Astrocyte (in vitro differentiated cells and primary cell): ENCODE results near the gene NXNL1. TPM values are rescaled to one million over a fixed set of nuclear protein-coding genes. Genes with fewer than 3 reads are reported as not detected.

Experiments used
- DNase-seq: peaks from one replicate; pipeline ENCODE4 v3.0.0-alpha.2; 2010; ENCODE audit warnings: low read depth
- FAIRE-seq: peaks from 2 replicates; lab custom pipeline; 2011; peaks lifted over from hg19 to GRCh38; lab: Jason Lieb, UNC
- H2AFZ ChIP-seq: 2 replicates; pipeline ENCODE4 v1.6.0; 2012; ENCODE audit warnings: low read depth, low read length, inconsistent platforms
- H3K27ac ChIP-seq: 2 replicates; pipeline ENCODE4 v1.5.1; 2011; ENCODE audit warnings: low read depth, low read length, inconsistent platforms
- H3K27me3 ChIP-seq: 2 replicates; pipeline ENCODE4 v1.6.0; 2011; ENCODE audit warnings: low read length, inconsistent platforms; ENCODE audit not compliant: insufficient read depth
- H3K36me3 ChIP-seq: 2 replicates; pipeline ENCODE4 v1.5.1; 2011; ENCODE audit warnings: low read length, inconsistent platforms; ENCODE audit not compliant: insufficient read depth
- H3K4me1 ChIP-seq: 2 replicates; pipeline ENCODE4 v1.5.1; 2011; ENCODE audit warnings: low read length, inconsistent platforms; ENCODE audit not compliant: insufficient read depth
- H3K4me2 ChIP-seq: 2 replicates; pipeline ENCODE4 v1.6.0; 2012; ENCODE audit warnings: low read length, inconsistent platforms
- H3K4me3 ChIP-seq: 2 replicates; pipeline ENCODE4 v1.5.1; 2011; ENCODE audit warnings: low read depth, mild to moderate bottlenecking, low read length, inconsistent platforms; ENCODE audit not compliant: insufficient read depth
- H3K79me2 ChIP-seq: 2 replicates; pipeline ENCODE4 v1.6.0; 2012; ENCODE audit warnings: mild to moderate bottlenecking, low read length, inconsistent platforms; ENCODE audit not compliant: insufficient read depth
- H3K9ac ChIP-seq: 2 replicates; pipeline ENCODE4 v1.6.0; 2012; ENCODE audit warnings: mild to moderate bottlenecking, low read length, inconsistent platforms
- H3K9me3 ChIP-seq: 2 replicates; pipeline ENCODE4 v1.5.1; 2012; ENCODE audit warnings: low read depth, mild to moderate bottlenecking, low read length, inconsistent platforms; ENCODE audit not compliant: insufficient read depth
- H4K20me1 ChIP-seq: 2 replicates; pipeline ENCODE4 v1.6.0; 2012; ENCODE audit warnings: low read length, inconsistent platforms; ENCODE audit not compliant: insufficient read depth
- H3K27ac Mint-ChIP-seq: one replicate; pipeline ENCODE4 v1.8.0; 2021; ENCODE audit warnings: mild to moderate bottlenecking, mixed read lengths; ENCODE audit not compliant: unreplicated experiment
- H3K27me3 Mint-ChIP-seq: one replicate; pipeline ENCODE4 v1.8.0; 2021; ENCODE audit warnings: low read depth, mixed read lengths; ENCODE audit not compliant: unreplicated experiment
- H3K36me3 Mint-ChIP-seq: one replicate; pipeline ENCODE4 v1.8.0; 2021; ENCODE audit warnings: low read depth, mixed read lengths; ENCODE audit not compliant: unreplicated experiment
- H3K4me1 Mint-ChIP-seq: one replicate; pipeline ENCODE4 v1.8.0; 2021; ENCODE audit warnings: low read depth, mixed read lengths; ENCODE audit not compliant: unreplicated experiment
- H3K4me3 Mint-ChIP-seq: one replicate; pipeline ENCODE4 v1.8.0; 2021; ENCODE audit warnings: mild to moderate bottlenecking, moderate library complexity, mixed read lengths; ENCODE audit not compliant: unreplicated experiment
- H3K9me3 Mint-ChIP-seq: one replicate; pipeline ENCODE4 v1.8.0; 2021; ENCODE audit warnings: mild to moderate bottlenecking, mixed read lengths; ENCODE audit not compliant: unreplicated experiment
- CTCF ChIP-seq: IDR thresholded peaks from 2 replicates; pipeline ENCODE4 v1.5.1; 2011; ENCODE audit warnings: low read depth, mild to moderate bottlenecking, inconsistent platforms, low read length, moderate library complexity; ENCODE audit not compliant: insufficient read depth
- EZH2 ChIP-seq: IDR thresholded peaks from 2 replicates; pipeline ENCODE4 v1.6.1; 2012; ENCODE audit warnings: mild to moderate bottlenecking, low read length, inconsistent platforms; ENCODE audit not compliant: insufficient read depth
- total RNA-seq: library from RNA; stranded (reverse); gene quantifications from 2 replicates; pipeline ENCODE4 v1.2.1, GENCODE V29; 2021

Gene NXNL1
- total RNA-seq, 1 donor from 2014 or later, result not detected

DNA sequence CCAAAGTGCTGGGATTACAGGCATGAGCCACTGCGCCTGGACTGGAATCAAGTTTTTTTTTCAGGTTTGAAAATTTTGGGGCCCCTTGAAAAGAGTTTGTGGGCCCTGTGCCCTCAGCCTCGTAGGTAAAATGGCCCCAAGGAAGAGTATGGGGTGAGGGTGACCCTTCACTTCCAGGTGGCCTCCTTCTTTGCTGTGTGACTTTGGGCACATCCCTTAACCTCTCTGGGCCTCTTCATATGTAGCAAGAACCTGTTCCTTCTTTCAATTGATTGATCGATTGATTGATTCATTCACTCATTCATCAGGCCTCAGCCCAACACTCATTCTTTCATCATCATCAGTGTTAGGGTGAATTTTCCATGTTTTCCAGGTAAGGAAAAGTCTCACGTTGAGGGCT lies 8.9 kb downstream of the NXNL1 start:
- H3K27me3 ChIP-seq, result peaks cover 25% of the 10 kb centered on the region
- H4K20me1 ChIP-seq, result no peaks in the 10 kb centered on the region
- H3K27ac Mint-ChIP-seq, result no peak overlapping the region
- H2AFZ ChIP-seq, result no peak overlapping the region
- no peak overlapping the region for H3K4me3 Mint-ChIP-seq
- H3K4me2 ChIP-seq, result no peak overlapping the region
- H3K4me3 ChIP-seq, result no peak overlapping the region
- no peaks in the 10 kb centered on the region for H3K36me3 ChIP-seq
- no peak overlapping the region for H3K9ac ChIP-seq
- H3K36me3 Mint-ChIP-seq, result no peaks in the 10 kb centered on the region
- peaks cover 39% of the 10 kb centered on the region for H3K27me3 Mint-ChIP-seq
- H3K9me3 Mint-ChIP-seq, result no peaks in the 10 kb centered on the region
- H3K27ac ChIP-seq, result no peak overlapping the region
- DNase-seq, result no peak
- H3K9me3 ChIP-seq, result peaks cover 6% of the 10 kb centered on the region
- no peaks in the 10 kb centered on the region for H3K4me1 ChIP-seq
- no peaks in the 10 kb centered on the region for H3K4me1 Mint-ChIP-seq
- TF ChIP-seq CTCF (no peak), EZH2 (no peak)
- no peaks in the 10 kb centered on the region for H3K79me2 ChIP-seq
- FAIRE-seq, result no peak

DNA sequence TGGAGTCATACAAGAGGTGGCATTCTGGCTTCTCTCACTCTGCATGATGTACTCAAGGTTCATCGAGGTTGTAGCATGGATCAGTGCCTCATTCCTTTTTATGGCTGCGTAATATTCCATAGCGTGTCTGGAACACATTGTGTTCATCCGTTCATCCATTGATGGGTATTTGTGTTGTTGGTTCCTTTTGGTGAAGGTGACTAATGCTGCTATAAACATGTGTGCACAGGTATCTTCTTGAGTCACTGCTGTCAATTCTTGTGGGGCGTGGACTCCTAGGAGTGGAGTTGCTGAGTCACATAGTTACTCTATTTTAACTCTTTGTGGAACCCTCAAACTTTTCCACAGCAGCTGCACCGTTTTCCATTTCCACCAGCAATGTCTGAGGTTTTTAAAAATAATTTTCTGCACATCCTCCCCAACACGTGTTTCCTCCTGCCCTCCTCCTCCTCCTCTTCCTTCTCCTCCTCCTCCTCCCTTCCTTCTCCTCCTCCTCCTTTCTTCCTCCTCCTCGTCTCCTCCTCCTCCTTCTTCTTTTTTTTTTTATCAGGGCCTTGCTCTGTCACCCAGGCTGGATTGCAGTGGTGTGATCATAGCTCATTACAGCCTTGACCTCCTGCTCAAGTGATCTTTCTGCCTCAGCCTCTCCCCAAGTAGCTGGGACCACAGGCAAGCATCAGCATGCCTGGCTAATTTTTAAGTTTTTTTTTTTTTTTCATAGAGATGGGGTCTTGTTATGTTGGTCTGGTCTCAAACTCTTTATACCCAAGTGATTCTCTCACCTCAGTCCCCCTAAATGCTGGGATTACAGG lies 10.3 kb downstream of the NXNL1 start:
- Histone ChIP-seq H3K79me2 (no peaks in the 10 kb centered on the region), H3K9ac (no peak overlapping the region), H2AFZ (no peak overlapping the region), H3K27ac (no peak overlapping the region), H3K36me3 (no peaks in the 10 kb centered on the region), H3K9me3 (peaks cover 6% of the 10 kb centered on the region), H3K4me3 (no peak overlapping the region), H3K4me2 (no peak overlapping the region), H4K20me1 (no peaks in the 10 kb centered on the region), H3K27me3 (peaks cover 17% of the 10 kb centered on the region), H3K4me1 (no peaks in the 10 kb centered on the region)
- Mint-ChIP-seq H3K4me3 (no peak overlapping the region), H3K27ac (no peak overlapping the region), H3K4me1 (no peaks in the 10 kb centered on the region), H3K27me3 (peaks cover 32% of the 10 kb centered on the region), H3K9me3 (no peaks in the 10 kb centered on the region), H3K36me3 (no peaks in the 10 kb centered on the region)
- no peak for FAIRE-seq
- TF ChIP-seq CTCF, result no peak
- TF ChIP-seq EZH2, result no peak
- DNase-seq, result no peak
